ENCODE data around the gene RBMS3.
"Not testable (repeated sequence)": the region's sequence is repeated elsewhere in the genome, so short reads cannot be mapped to it uniquely, and the experiment has no call there.

The RBMS3 gene

GRCh38 chr3:29339016-29339833 is 58.4 kb downstream of the RBMS3 start:
- DNase-seq (ENCODE audit: low read depth in 2 of 2) = no peak

DNA sequence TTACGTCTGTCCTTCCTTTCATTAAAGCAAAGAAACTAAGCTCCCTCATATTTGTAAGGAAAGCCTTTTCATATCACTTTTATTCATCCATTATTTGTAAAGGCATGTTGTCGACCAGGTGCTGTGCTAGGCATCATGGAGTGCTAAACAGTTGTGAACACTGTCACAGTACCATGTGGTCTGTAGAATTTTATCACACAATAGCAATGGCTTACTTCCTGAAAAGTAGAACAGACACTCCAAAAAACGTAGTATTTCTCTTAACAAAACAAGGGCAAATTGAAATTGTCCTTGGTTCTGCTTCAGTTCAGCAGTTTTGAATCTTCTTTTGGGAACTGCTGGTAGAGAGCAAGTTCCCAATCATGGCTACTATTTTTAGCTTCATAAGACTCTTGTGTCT is 63.3 kb downstream of the RBMS3 start:
- no peak for DNase-seq (ENCODE audit: low read depth in 2 of 2)

DNA sequence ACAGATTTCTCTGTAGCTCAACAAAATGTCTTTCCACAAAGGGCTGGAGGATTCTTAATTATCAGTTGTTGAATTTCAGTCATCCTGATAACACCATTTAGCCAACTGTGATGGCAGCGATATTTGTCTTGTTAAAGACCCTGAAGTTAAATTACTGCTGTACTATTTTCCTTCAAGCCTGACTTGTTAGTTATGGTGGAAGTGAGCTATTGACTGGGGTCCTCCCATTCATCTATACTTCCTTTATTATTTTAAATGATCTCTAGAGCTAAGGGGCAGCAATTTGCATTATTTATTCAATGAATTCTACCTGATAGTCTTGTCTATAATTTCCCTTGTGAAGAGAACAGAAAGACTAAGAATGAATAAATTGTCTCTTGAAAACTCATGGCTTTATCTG is 64.1 kb downstream of the RBMS3 start:
- DNase-seq (ENCODE audit: low read depth in 2 of 2) = no peak

DNA sequence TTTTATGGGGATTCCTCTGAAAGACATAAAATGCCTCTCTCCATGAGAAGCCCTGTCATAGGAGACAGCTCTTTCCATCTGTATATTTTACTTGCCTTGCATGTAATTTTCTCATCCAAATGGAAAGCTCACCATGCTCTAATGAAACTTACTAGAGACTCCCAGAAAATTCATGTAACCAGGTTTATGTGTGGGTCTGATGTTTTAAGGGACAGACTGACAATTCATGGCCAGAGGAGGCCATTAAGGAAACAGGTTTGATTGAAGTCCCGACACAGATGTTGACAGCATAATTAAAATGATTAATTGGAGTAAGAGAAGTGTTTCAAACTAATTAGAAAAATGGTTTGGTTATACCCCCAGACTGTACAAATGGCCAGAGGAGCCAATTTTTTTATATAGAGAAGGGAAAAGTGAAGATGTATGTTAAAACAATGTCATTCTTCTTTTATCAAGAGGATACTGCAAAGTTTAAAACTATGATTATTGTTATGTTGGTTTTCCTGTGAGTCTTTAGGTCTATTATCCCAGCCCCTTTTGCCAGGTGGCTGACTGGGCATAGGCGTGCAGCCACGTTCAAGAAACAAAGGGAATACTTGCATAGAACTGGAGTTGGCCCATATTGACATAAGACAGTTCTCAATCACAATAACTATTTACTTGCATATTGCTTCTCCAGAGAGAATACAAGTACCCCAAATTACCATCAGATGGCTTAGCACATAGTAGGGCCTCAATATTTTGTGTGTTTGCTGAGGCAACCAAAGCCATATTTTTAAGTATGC is 64.8 kb downstream of the RBMS3 start:
- DNase-seq (ENCODE audit: low read depth in 2 of 2) = no peak

DNA sequence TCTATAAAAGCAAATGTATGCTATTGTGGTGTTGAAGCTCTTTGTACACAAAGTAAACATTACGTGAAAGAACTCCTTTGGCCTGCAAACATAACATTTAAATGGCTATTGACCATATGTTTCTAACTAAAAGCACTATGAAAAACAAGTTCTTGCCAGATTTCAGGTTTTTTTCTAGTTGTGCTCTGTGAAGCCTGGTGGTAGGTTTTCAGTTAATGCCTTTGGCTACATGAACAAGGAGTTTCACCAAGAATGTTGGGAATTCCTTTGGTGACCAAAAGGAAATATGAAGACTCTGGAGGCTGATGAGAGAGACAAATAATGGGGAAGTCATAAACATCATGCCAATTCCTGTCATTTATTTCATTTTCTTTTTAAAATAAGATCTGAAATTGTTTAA is 66.0 kb downstream of the RBMS3 start:
- no peak for DNase-seq (ENCODE audit: low read depth in 2 of 2)

DNA sequence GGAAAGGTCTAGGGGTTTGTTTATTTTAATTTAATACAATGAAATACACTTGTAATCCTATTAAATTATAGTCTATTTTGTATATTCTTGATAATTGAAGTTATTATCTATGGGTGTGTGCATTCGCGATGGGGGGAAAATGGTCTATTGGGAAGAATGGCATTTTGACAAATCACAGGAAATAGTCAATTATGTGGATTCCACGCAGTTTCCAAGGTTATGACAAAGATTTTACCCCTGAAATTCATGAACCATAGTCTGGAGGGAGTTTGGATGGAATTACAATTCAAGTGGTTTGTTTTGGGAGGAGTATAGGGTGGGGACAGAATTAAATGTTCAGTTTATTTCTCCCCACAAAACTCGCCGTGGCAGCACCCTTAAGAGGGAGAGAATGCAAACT is 66.5 kb downstream of the RBMS3 start:
- no peak for DNase-seq (ENCODE audit: low read depth in 2 of 2)

- DNase-seq (ENCODE audit: low read depth in 2 of 2) = no peak
Observed at GRCh38 chr3:29348316-29348715, 67.4 kb downstream of the RBMS3 start.

- DNase-seq (ENCODE audit: low read depth in 2 of 2) = no peak
Observed at GRCh38 chr3:29349049-29349448, 68.2 kb downstream of the RBMS3 start.

GRCh38 chr3:29353807-29354206 is 72.9 kb downstream of the RBMS3 start:
- DNase-seq (ENCODE audit: low read depth in 2 of 2) = no peak

DNA sequence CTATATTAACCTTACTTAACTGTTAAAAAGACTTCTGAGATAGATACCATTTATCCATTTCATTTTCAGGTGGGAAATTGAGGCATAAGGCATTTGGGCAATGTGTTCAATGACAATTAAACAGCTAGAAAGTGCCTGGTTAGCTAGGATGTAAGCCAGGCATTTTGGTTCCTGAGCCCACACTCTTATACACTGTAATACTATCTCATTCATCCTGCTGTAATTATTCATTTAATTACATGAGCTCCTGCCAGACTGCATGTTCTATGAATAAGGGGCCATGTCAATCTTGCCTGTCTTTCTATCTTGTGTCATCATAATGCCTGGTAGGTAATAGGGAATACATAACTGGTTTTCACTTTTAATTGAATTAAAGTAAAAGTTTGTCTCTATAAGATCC is 74.0 kb downstream of the RBMS3 start:
- no peak for DNase-seq (ENCODE audit: low read depth in 2 of 2)

DNA sequence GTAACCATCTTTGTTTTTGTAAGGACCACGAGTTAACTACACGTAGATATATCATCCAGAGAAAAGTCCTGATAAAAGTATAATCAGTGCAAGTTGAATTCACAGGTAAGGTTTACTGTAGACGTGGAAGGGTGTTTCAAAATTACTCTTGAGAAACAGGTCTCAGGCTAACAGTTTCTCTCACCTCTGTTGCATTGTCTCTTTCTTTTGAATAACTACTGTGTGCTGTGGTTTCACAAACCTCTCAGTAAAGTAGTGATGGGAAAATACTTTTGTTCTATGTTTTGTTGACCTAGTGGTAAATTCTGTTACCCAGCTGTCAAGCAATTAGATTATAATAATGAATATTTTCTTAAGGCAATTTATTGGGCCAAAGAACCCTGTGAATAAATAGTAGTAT is 75.2 kb downstream of the RBMS3 start:
- DNase-seq (ENCODE audit: low read depth in 2 of 2) = no peak

- DNase-seq (ENCODE audit: low read depth in 2 of 2) = not testable (repeated sequence)
Observed at GRCh38 chr3:29360289-29360688, 79.4 kb downstream of the RBMS3 start.

- DNase-seq (ENCODE audit: low read depth in 2 of 2) = no peak
Observed at GRCh38 chr3:29363110-29363509, 82.2 kb downstream of the RBMS3 start.

DNA sequence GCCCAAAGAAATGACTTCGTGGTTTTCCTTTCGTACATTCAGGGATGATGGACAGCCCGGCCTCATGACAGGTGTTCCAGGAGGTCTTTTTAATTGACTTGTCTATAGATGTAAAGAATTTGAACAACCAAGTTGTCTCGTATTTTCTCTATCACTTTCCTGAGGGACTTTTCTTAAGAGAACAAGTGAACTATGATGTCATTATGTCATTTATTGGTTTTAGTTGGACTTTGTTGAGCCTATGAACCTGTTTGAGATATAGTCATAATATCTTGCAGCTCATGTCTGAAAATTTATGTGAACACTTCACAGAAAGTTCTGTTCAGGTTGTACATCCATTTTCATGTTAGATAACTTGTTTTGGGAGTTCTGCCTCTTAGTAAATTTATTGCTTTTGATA is 89.2 kb downstream of the RBMS3 start:
- DNase-seq (ENCODE audit: low read depth in 2 of 2) = no peak

DNA sequence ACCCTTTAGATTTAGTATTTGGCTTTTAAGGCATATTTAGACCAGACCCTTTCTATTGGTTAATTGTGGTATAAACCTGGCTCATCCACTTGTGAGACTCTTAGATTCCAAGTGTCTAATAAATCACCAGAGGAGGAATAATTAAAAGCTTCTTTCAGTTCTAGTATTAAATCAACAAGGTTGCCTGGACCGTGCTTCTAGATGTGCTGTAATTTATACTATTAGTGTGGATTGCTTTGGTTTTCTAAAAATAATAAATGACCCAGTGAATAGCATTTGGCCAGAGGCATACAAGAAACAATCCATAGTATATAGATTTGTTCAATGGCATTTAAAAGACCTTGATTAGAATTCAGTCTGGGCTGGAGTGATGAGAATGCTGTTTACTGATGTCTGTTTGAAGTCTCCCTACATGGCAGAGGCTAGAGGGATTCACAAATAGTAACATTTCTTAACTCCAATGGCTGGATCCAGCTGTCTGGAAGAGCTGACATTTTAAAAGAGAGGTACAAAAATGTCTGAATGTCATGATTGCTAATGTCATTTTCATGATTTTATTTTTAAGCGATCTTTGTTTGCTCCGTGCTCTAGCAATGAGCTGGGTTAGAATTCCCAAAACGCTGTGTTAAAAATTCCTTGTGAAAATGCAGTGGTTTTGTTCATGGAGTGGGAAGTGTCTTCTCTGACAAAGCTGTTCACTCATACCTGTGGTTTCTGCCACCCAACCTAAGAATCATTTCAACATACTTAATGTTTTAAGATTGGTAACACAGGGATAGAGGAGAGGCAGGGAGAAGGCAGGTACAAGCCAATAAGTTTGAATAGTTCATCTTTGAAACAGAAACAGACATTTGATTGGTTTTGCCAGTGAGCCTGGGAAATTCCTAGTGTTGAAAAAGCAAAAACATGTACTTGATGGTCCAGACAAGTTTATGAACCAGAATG is 89.9 kb downstream of the RBMS3 start:
- no peak for DNase-seq (ENCODE audit: low read depth in 2 of 2)

DNA sequence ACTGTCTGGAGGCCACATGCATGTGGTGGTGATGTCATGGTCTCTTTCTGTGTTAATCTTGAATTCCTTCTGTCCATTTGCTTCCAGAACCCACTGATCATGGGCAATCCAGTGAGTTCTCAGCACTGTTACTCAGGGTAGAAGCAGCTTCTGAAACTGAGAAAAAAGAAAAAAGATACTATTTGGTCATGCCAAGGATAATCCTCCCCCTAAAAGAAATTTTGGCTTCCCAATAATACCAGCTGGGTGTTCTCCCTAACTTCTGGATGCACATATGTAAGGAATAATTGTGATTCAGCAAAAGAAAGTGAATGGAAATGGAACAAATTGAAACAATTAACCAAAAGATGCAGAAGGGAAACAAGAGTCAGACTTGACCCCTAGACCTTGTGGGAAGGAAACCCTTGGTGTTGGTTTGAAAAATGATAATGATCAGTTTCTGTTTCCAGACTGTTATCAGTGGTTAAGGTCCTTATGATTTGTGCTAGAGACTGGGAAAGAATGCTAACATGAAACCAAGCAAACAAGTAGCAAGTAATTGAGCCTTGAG is 92.3 kb downstream of the RBMS3 start:
- no peak for DNase-seq (ENCODE audit: low read depth in 2 of 2)

DNA sequence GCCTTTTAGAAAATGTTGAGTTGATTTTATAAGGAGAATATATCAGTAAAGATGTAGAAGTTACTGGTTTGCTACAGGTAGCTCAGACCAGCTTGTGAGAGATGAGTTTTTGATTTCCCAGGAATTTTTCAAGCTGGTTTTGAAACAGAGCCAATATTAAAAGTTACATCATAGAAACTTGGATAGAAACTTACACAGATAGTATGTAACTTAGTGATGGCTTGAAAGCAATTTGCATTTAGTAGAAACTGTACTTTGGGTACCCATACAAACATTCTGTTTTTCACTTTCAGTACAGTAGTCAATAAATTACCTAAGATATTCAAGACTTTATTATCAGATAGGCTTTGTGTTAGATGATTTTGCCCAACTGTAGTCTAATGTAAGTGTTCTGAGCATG is 93.4 kb downstream of the RBMS3 start:
- DNase-seq (ENCODE audit: low read depth in 2 of 2) = no peak

DNA sequence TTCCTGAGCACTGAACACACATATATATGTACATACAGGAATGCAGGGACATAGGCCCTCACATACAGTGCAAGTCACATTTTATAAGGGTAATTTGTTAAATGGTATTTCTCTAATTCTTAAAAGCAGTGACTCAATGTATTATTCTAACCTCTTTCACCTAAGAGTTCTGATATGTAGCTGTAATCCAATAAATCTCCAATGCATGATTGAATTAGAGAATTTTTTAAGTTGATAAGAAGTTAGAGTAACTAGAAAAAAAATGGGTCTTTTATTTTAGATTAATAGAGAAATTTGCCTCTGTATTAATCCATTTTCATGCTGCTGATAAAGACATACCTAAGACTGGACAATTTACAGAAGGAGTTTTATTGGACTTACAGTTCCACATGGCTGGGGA is 98.2 kb downstream of the RBMS3 start:
- no peak for DNase-seq (ENCODE audit: low read depth in 2 of 2)

DNA sequence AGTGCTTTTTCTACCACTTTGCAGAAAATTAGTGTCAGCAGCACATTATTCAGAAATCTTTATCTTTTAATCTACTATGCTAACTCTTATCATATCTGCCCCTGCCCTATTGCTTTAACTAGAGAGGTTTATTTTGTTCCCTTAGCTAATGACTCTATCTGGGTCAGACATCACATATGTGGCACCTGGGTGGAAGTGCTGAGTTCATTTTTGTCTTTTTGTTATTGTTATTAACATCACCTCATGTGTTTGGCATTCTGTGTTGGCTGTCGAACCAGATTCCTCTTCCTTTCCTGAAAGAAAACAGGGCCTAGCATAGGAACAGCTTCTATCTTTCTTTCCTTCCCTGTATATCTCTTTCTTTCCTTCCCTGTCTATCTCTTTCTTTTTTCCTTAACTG is 100.7 kb downstream of the RBMS3 start:
- DNase-seq (ENCODE audit: low read depth in 2 of 2) = no peak

DNA sequence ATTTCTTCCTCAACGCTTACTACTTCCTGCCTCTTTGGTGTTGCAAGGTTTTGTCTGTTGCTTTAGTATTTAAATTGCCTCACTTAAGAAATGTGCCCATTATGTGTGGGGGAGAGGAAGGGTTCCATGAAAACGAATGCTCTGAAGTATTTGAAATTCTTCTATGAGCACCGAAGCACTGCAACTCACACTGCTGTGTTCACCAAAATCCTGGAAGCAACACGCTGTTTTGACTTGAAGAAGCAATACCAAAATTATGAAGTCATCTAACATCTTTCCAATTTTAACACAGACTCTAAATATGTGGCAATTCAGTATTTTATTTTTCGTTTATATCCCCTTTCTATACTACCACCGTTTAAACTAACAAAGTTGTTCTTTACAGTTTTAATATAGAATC is 101.5 kb downstream of the RBMS3 start:
- DNase-seq (ENCODE audit: low read depth in 2 of 2) = no peak

DNA sequence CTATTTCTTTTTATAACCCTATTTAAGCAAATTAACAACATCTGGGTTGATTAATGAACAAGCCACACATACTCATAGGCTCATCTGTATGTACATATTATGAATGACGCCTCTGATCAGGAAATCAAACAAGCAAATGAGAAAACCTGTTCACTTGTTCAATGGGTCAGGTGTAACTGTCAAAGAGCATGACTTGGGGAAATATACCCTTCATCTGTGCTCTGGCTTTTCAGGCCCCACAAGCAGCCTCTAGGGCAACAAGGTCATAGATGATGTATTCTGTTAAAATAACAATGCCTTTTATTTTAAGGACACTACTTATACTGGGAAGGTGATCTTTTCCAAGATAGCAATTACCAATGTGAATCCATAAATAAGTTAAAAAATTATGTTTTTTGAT is 102.0 kb downstream of the RBMS3 start:
- no peak for DNase-seq (ENCODE audit: low read depth in 2 of 2)

DNA sequence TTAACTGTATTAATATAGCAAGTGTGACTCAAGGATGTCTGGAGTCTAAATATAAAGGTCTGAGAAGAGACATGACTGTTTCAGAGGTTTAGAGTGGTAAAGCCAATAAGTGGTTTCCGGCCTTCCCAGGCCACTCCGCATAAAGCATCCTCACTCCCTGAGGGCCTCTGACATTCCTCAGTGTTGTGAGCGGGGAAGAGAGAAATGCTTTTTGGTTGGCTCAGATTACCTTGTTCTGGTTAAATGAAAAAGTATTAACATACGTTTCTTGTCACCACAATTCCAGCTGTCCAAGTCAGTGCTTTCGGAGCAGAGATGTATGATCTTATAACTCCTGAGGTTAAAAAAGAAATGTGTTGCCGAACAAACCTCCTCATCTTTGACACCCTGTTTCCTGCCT is 103.8 kb downstream of the RBMS3 start:
- no peak for DNase-seq (ENCODE audit: low read depth in 2 of 2)

Measured in stimulated activated CD4-positive, alpha-beta T cell treated with anti-CD3 and anti-CD28 coated beads, Interleukin-12 subunit alpha, Interleukin-12 subunit beta, amount 100 ng/mL, for 24 hours (primary cell).